ENCODE results near the gene ZNF184.

ZNF184 gene

DNA sequence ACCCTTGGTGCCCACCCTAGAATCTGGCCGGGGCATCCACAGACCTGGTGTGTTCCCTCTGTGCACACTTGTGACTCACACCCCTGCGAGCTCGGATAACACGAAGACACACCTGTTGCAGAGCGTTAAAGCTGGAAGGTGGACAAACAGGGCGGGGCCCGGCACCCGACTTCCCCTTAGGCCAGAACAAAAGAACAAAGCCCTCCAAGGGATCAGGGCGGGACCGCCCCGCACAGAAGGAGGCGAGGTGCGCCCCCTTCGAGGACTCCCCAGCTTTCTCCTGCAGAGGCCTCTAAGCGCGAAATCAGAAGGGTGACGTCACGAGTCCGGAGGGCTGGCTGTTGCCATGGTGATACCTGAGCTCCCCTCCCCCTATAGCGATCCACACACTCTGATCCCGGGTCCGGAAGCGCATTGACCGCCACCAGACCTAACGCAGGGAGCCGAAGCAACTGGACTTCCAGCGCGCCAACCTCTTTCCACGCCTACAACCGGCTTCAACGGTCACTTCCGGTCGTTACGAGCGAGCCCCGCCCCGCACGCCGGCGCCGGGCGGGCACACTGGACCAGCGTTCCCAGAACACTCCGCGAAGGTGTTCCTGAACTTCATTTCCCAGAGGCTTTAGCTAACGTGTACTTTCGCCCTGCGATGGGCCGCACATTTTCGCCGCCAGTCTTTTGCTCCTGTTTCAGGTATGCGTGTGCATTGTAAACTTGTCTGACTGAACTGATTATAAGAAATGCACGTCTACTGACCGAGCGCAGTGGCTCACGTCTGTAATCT, at the start of gene ZNF184:
ZNF184 (minus strand) TSS at position 489 of the 784 bp plus-strand sequence. CDS start 811 bp downstream, outside the sequence.
- peak; percentile 98 for DNase-seq

DNA sequence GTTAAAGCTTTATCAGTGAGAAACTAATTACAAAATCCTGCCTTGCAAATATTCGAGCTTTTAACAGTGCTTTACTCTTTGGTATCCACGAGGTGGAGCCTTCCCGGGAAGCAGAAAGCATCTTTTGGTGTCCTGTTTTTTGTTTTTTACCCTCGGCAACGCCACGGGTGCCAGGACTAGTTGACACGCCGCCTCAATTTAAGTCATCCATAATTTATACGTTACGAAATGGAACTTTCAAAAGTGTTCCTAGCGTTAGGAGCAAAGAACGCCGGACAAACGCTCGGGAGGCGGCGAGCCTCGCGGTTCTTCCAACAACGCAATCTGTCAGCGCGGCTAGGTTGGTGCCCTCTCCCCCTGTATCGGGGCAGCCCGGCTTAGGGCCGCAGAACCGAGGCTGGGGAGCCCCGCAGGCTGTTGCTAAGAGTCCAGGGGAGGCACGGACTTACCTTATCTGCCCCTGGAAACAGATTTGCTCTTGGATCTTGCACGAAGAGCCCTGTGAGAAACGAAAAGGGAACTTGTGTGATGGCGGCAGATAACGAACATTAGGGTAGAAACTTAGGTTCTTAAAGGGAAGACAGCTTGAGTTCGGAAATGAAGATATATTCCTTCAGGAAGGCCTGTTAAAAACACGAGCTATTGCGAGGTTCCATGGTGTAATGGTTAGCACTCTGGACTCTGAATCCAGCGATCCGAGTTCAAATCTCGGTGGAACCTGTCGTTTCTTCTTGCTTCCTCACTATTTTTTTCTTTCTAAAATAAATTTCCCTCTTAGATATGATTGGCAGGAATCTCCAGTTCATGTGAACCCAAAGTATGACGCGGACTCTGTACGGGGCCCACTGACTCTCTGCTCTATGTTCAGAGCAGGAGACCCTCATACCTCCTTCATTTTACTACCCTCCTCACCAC, 46.2 kb upstream of the ZNF184 start:
- DNase-seq, result peak; percentile 88

DNA sequence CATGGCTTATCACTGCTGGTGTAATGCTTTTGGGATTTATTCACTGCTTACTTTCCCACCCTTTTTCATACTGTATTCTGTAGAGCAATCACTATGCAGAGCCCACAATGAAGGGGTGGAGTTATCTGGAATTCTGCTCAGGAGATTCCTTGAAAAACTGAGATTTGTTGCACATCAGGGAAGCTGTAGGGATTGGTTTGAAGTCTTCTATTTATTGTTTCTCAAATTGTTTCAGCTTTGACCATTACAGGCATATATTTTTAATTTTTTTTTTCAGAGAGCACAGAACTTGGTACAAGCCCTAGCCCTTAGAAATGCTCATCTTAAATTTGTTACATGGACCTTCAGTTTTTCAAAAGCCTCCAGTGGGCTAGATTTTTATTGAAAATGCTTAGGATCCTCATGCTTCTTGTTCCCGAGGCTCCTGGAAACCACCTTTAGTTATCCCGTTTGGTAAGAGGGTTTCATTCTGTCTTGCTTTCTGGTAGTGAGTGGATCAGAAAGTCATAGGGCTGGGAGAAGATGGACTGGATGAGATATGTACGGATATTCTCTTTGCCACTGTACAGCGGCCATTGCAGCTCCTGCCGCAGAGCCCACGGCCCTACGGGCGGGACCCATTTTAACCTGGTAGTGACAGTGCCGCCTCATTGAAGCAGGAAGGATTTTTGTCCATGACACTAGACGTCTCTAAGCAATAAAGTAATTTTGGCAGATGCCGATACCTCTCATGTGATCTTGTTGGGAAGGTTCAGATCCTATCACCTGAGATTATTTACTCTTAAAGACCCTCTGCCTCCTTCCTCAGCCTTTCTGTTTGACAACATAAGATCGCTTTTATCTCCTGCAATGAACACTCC, 45.3 kb upstream of the ZNF184 start:
- DNase-seq, result no peak

DNA sequence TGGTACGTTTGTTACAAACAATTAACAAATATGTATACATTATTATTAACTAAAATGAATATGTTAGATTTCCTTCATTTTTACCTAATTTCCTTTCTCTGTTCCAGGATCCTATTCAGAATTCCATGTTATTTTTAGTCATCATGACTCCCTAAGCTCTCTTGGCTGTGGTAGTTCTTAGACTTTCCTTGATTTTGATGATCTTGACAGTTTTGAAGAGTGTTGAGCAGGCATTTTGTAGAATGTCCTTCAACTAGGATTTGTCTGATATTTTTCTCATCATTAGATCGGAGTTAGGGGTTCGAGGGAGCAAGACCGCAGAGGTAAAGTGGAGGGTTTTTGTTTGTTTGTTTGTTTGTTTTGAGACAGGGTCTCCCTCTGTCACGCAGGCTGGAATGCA, 44.3 kb upstream of the ZNF184 start:
- DNase-seq, result no peak

DNA sequence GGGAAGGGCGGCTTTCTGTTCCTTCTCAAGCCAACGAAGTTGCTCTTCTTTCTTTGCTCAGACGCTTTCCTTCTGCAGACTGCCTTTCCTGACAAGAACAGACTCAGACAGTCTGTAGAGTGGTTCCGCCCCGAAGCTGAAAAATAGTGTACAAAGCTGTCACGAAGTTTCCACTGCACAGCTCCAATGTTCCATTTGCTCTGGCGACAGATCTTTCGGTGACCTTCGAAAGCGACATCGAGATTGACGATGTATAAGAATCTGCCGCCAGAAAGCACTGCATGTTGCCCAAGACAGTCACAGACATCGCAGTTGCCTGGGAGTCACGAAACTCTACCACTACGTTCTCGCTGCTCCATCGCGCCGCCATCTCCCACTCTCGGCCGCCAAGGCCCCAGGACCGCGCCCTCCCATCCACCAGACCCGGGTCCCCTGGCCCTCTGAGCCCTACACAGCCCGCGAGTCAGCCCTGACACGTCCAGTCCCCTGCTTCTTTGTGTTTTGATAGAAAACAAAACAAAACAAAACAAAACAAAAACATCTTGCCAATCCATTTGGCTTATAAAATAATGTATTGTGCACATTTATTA, 42.1 kb upstream of the ZNF184 start:
- no peak for DNase-seq

DNA sequence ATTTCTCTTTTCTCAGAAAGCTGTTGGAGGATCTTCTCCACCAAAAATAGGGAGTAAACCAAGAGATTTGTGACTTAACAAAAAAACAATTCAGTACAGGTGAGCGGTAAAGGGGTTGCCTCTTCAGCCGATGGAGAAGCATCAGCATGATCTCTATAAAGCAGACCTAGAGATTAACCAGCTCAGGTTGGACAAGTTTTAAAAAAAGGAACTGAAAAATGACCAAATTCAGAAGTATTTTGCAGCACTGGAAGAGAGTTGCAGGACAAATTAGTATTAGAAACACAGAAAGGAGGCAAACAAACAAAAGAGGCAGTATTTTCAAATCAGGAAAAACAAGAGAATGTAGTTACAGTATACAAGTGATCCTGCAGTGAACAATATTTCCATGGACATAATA, 39.6 kb upstream of the ZNF184 start:
- DNase-seq, result no peak

DNA sequence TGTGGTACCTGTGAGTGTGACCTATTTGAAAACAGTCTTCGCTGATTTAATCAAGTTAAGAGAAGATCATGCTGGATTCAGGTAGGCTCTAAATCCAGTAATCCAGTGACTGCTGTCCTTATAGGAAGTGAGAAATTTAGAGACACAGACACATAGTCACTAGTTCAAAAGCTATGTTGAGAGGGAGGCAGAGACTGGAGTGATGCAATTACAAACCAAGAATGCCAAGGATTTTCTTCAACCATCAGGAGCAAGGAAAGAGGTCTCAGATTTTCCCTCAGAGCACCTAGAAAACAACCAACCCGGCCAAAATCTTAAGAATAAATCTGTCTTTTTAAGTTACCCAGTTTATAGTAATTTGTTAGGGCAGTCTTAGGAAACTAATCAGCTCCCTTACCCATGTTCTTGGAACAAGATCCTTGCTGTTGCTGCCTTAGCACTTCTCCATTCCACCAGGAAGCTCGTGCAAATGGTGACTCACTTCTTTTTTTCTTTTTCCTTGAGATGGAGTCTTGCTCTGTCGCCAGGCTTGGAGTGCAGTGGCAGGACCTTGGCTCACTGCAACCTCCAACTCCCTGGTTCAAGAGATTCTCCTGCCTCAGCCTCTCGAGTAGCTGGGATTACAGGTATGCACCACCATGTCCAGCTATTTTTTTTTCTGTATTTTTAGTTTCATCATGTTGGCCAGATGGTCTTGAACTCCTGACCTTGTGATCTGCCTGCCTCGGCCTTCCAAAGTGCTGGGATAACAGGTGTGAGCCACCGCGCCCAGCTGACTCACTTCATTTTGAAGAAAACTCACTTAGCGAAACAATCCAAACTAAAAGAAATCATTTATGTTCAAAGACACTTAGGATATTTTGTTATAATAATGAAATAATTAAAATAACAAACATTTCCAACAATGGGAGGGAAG, 34.4 kb upstream of the ZNF184 start:
- DNase-seq, result no peak

DNA sequence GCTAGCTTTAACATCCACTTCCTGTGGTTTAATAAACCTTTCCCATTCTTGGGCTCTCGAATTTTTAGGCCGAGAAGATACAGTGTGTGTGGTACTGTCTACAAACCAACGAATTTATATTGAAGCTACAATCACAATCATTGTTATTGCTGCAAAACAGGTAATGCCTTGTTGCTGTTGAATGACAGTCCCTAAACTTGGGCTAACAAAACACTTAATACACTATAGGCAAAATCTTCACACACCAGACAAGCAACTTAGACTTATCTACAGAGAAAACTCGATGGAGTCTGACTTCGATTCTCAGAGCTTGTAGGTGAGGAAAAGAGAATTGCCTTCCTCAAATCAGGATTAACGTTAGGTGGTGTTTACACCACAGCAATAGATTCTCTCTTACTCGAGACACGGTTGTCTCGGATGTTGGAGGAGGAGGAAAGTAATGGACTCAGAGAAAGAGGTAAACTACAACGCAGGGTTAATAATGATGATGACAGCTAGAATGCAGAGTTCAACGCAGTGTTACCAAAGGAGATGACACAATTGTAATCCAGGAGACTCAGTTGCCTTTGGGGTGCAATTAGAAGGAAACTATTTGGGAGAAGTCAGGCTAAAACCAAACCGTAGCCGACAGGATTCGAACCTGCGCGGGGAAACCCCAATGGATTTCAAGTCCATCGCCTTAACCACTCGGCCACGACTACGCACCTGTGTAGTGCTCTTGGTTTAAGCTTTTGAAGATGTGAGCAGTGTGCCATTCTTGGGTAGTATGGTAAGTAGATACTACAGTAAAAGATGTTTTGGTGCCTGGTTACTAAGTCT, 32.5 kb upstream of the ZNF184 start:
- peak; percentile 66 for DNase-seq

DNA sequence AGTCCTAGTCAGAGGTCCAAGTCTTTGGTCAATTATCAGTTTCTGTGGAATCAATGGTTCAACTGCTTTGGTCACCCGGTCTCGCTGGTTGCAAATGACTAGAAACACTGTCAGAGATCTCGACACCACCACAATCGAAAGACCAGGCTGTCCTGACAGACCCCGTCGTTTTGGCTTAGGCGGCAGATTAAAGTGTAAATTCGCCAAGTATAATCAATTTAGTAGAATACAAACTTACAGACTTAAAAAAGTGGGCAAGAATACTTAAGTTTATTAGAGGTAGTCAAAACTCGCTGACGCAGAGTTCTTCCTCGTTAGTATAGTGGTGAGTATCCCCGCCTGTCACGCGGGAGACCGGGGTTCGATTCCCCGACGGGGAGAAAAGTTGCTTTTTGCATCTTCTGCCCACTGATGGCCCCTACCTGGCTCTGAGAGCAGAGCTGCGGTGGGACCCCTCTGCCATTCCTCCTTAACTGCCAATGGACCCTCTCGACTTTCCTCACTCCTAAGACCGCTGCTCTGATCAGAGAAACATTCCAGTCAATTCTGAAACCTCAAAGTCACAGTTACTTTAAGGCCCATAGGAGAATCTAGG, 30.6 kb upstream of the ZNF184 start:
- DNase-seq, result peak; percentile 73

DNA sequence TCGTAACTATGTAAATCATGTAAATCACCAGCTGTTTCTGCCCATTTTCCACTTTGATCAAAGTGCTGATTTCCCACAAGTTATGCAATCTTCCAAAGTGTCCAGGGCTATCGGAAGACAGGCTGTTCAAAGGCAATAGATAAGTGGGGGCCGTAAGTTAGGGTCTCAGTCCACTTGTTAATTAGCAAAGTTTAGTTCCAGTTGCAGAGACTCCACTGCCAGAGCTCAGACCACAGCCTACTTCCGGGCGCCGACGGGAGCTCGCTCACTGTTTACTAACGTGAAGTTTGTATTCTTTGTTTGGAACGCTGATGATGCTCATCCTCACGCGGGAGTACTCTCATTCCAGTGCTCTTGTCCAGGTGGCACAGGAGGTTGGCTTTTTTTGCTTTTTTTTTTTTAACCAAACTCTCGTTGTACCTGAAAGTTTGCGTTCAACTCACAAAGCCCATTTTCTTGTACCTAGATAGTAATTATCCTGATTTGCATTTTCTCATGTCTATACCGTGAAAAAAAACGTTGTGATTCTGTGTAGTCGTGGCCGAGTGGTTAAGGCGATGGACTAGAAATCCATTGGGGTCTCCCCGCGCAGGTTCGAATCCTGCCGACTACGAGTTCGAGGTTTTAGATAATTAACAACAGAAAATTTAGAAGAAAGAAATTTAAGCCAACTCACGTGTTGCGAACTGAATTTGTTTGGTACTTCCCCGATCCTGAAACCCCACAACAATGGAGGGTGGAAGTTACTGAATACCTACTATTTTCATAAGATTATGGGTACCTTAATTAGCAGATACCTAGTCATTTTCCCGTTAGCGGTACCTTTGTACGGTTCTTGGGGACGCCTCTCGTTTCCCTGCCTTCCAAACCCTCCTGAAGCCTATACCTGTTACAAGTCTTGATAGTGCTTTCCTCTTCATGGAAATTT, 29.9 kb upstream of the ZNF184 start:
- peak; percentile 78 for DNase-seq

DNA sequence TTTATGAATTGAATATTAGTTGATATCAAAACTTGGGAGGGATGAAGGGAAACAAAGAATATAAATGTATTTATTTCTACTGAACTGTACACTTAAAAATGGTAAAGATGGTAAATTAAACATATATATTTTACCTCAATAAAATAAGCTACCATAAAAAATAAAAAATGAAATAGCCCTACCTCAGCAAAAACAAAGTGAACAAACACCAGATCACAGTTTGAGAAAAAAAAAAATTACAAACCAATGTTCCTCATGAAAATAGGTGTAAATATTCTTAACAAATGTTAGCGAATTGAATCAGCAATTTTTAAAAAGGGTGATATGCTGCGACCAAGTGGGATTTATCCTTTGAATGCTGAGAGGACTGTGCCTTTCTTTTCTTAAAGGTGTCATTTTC, 28.3 kb upstream of the ZNF184 start:
- DNase-seq, result no peak

DNA sequence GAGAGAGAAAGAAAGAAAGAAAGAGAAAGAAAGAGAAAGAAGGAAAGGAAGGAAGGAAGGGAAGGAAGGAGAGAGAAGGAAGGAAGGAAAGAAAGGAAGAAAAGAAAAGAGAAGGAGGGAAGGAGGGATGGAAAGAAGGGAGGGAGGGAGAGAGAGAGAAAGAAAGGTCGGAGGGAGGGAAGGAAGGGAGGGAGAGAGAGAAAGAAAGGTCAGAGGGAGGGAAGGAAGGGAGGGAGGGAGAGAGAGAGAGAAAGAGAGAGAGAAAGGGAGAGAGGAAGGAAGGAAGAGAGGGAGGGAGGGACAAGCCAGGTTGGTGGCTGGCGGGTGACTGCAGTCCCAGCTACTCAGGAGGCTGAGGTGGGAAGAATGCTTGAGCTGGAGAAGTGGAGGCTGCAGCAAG, 27.3 kb upstream of the ZNF184 start:
- no peak for DNase-seq

DNA sequence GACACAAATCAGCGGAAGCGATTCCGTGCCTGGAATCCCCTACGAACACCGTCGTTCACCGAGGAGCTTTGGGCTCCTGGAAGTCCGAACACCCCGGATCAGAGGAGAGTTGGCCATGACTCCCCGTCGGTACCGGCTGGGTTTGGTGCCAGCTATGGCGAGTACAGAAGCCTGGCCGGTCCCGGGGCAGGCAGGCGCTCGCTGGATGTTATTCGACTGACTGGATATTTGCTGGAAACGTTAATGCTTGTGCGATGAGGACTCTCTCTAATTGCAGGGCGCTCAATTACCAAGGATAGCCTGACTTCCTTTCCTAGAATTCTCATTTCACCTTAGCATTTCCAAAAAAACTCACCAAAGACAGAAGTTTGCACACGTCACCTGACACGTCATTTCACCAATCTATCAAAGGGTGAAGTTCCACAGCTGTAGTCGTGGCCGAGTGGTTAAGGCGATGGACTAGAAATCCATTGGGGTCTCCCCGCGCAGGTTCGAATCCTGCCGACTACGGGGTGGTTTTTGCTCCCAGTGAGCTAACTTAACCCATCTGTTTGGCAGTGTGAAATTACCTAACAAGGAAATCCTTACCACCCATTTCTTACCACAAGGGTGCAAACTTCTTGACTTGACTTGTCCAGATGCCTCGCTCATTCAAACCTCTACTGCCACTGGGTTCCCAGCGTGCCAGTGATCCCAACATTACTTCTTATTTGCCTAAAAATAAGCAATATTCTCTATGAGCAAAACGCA, 22.7 kb upstream of the ZNF184 start:
- DNase-seq, result peak; percentile 87

DNA sequence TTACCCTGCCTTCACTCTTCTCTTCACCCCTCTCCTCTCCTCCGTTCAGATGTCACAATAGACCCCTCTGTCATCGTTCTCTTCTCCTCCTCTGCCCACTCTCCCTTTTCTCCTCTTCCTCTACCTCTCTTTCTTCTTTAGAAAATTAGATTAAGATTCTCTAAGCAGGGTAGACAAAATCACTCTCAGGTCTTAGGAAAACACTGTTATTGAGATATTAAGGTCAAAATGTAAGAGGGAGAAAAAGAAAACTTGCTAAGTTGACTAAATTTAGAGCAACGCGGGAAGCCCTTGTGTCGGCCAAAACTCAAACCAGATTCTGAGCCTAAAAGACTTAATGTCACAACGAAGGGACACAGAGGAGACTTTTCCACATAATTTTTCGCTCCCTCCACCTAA, 22.1 kb upstream of the ZNF184 start:
- no peak for DNase-seq

DNA sequence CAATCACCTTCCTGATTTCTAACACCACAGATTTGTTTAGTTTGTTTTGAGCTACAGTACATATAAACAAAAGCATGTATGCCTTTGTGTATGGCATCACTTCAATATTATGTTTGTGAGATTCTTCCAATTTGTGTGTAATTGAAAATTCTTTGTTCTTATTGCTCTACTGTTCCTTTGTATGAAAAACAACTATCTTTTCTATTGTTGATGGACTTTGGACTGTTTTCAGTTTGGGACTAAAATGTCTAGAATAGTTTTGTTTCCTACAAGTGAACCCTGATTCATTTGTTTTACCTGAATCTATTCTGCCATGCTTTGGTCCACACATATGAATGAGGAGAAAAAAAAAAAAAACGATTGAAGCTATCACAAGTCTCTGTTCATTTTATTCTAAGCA, 21.2 kb upstream of the ZNF184 start:
- DNase-seq, result no peak

DNA sequence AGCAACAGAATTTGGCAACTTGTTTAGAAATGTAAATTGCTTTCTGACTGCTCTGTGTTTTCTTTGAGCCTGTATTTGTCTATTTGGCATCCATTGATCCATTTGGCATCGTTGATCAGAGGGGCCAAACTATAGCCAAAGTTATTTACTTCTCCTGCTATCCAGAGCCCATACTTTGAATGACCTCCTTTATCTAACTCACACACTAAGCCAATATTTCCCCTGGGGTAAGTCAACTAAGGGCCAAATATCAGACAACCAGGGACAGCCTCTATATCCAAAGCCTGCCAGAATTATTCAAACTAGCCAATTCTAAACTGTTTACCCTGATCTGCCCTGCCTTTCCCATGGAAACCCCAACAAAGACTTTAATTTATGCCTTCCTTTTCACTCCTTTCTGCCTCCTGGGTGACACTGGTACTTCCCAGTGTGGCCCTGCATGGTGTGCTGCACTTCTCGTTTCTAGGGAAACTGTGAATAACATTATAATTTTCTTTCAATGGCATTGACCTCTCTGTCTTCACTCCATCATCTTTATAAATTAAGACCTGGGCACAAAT, 19.8 kb upstream of the ZNF184 start:
- DNase-seq, result no peak

DNA sequence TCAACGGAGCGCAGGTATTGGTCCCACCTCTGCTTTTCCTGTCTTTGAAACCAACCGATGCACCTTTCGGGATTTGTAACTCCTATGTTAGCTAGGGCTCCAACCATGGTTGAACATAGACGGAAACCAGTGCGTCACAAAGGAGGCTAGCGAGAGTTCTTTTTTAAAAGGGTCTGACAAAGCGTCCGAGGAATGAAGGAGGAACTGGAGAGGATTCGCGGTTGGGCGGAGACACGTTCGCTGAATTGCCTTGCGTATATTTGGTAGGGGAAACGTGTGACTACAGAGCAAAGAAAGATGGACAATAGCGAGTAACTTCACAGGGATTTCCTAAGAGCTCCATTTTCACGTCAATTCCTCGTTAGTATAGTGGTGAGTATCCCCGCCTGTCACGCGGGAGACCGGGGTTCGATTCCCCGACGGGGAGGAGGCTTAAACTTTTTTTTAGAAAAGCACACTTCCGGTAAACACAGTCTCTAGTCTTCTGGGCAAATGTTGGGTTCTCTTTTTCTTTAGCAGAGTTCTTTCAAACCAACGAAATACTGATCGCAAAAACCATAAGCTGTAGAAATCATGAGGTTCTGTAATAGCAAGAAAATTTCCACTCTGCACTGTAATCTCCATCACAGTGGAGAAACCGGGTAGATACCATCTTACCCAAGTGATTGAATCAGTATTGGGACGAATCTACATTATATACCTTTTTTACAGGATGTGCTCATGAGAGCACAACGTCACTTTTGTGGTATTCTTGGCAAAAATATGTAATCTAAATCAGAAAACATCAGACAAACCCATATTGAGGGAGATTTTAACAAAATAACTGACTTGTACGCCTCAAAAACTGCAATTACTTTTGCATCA, 6.6 kb upstream of the ZNF184 start:
- DNase-seq, result peak; percentile 94

All from fibroblast of skin of right quadriceps (primary cell).